NCI-H1417 treated with DMSO at 0.1 percent for 48 hours (cell line): Measurements from ENCODE around the gene BMP2.

Experiments used
- DNase-seq: peaks from one replicate; lab custom pipeline; 2025; lab: John Stamatoyannopoulos, UW

BMP2 gene

GRCh38 chr20:6767536-6768227 lies at the start of gene BMP2:
TSS of gene BMP2 (plus strand) at chr20:6767686. CDS start at chr20:6770127, 2,441 bp downstream.
- no peak for DNase-seq

DNA sequence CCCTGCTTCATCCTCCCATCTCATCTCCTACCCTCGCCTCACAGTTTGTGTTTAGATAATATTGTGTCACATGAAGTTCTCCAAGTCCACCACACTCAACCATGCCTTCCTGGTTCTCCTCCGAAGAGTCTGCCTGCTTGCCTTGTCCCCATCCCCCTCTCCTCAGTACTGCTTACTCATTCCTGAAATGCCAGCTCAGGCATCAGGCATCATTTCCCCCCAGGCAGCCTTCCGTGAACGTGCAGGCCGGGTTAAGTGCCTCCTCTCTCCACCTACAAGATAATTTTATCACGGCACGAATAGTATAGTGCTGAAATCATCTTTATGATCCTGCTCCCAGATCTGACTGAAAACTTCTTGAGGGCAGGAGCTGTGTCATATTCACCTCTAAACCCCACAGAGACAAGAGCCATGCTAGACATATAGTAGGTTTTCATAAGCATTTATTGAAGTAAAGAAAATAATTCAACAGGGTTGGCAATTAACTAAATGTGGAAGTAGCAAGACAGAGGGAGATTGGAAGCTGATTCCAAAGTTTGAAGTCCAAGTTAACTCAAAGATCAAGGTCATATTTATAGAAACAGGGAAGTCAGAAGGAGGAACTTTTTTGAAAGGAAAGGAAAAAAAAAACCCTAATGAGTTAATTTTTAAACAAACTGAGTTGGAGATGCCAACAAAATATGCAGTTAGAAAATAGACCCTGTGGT lies 48.7 kb upstream of the BMP2 start:
- DNase-seq = no peak

GRCh38 chr20:6719369-6719721 lies 48.1 kb upstream of the BMP2 start:
- DNase-seq = no peak

DNA sequence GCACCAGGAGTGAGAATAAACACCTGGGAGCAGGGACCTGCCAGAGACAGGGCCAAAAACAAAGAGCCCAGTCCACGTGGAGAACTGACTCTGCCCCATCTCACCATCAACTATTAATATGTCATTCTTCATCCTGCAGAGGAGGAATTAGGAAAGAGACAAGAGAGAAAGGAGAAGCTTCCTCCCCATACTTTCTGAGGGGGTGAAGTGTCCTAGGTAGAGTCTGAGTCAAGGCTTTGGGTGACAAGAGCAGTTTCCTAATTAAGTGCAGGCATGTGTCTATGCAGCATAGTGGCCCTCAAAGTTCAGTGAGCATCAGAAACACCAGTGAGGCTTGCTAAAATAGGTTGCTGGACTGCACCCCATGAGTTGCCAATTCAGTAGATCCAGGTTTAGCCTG lies 40.7 kb upstream of the BMP2 start:
- DNase-seq = no peak

DNA sequence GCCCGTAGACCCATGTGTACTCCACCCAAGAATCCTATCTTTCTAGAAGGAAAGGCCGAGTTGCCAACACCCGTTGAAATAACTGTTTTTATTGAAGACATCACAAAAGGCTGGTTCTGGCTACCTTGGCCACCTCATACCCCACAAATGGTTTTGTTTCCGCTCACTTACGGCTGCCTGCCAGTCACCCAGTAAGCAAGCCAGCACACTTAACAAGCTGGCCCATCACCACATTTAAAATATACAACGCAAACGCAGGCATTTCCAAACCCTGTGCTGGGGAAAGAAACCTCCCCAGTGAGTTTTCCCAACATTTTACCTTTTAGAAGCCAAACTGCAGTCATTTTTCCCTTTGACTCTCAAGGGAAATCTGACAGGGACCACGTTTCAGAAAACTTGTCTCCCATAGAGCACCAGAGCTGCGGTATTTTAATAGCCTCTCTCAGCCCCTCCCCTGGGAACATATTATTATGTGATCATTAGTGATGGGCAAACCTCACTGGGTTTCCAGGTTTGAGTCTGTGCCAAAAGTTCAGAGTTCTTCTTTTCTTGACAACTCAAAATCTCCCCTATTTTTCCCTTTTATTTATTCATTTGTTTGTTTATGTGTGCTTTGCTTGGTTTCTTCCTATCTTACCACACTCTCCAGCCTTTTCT lies 36.7 kb upstream of the BMP2 start:
- no peak for DNase-seq

GRCh38 chr20:6732001-6732447 lies 35.5 kb upstream of the BMP2 start:
- DNase-seq = no peak

DNA sequence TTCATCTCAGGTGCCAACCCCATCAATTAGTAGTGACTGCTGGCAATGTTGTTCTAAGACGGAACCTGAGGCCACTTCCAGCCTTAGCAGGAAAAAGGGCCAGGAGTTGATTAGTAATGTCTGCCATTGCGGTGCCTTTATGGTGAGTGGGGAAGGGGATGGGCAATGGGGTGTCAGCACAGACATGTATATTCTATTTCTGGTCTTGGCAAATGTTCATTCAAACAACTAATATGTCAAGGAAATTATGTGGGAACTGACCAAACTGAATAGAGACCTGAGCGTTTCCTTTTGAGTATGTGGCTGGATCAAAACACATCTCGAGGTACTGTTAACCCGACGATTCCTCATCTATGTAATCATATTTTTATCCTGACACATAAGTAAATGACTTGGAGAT lies 34.6 kb upstream of the BMP2 start:
- DNase-seq = no peak

GRCh38 chr20:6733965-6734364 lies 33.5 kb upstream of the BMP2 start:
- no peak for DNase-seq

GRCh38 chr20:6735942-6736845 lies 31.3 kb upstream of the BMP2 start:
- DNase-seq = no peak

GRCh38 chr20:6739406-6739805 lies 28.1 kb upstream of the BMP2 start:
- DNase-seq = no peak

- DNase-seq = no peak
Measured at GRCh38 chr20:6740096-6740495, 27.4 kb upstream of the BMP2 start.

GRCh38 chr20:6744180-6744579 lies 23.3 kb upstream of the BMP2 start:
- DNase-seq = no peak

DNA sequence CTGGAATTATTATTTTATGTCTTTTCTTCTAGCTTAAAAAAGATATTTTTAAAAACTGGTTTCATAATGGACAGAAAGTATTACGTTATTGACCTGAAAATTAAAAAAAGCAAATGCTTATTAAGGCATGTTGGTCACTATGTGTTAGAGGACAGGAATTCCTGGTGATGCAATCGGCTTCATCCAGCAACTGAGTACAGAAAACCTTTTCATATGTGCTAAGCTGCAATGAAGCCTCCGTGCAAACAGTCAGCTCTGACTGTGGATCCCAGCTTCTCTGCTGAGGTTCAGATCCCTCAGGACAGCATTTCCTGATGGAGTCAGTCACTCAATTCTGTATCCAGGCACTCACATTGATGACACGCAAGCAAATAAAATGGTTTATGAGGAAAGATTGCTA lies 22.7 kb upstream of the BMP2 start:
- DNase-seq = no peak

- no peak for DNase-seq
Measured at GRCh38 chr20:6746901-6747609, 20.4 kb upstream of the BMP2 start.

GRCh38 chr20:6750438-6750837 lies 17.0 kb upstream of the BMP2 start:
- DNase-seq = no peak

DNA sequence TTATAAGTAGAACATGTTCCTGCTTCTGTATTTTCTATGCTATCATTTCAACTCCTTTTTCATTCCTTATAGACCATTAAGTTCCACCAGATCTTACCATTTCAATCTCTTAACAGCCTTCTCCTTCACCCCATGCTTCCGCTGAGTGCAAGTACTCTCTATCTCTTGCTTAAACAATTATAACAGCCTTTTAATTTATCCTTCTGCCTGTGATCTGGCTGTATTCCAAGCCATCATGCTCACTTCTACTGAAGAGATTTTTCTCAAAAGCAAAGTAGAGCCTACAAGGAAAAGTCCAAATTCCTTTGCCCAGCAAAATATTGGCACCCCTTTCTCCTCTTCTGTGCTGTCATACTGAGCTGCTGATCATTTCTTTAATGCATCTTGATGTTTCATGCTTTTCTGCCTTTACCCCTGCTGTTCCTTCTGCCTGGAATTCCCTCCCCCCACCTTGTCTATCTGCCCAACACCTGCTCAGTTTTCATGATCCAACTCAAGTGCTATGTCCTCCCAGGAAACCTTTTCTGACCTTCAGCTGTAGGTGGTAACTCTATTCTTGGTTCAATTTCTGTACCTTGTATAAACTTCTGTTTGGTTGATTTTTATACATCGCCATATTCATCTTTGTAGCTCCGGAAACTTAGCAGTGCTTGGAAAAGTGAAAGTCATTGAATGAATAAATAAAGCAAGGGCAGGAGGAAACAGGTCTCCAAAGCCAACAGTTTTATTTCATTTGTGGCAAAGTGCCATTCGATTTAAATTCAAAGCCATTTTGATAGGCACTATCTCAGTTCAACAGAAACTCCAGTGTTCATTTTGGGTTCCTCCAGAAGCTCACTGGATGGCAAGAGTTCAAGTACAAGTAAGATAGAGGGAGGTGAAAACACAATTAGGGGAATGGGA lies 10.5 kb upstream of the BMP2 start:
- peak; percentile 17 for DNase-seq

DNA sequence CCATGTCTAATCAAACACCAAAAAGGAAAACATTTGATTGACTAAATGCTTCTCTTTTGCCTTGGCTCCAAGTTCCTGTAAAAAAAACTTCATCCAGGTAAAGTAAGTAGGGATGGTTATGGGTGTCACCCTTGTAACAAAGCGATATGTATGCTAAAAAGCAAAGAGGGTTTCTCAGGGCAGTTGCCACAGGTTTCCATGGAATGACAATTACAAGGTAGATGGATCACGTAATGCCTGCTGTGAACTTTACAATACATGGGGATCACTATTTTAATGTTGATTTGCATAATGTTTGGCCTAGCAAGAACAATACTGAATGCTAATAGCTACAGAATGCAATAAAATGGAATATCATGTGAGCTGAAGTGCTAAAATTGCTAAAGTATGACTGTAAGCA lies 2.9 kb upstream of the BMP2 start:
- no peak for DNase-seq

- peak; percentile 47 for DNase-seq
Measured at GRCh38 chr20:6765469-6766058, 1.9 kb upstream of the BMP2 start.

DNA sequence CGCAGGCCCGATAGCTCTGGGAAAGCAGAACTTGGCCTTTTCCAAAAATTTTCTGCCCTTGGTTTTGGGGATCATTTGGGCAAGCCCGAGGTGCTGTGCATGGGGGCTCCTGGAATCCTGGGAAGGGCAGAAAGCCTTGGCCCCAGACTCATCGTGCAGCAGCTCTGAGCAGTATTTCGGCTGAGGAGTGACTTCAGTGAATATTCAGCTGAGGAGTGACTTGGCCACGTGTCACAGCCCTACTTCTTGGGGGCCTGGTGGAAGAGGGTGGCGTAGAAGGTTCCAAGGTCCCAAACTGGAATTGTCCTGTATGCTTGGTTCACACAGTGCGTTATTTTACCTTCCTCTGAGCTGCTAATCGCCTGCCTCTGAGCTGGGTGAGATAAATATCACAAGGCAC lies 1.1 kb upstream of the BMP2 start:
- DNase-seq = no peak

DNA sequence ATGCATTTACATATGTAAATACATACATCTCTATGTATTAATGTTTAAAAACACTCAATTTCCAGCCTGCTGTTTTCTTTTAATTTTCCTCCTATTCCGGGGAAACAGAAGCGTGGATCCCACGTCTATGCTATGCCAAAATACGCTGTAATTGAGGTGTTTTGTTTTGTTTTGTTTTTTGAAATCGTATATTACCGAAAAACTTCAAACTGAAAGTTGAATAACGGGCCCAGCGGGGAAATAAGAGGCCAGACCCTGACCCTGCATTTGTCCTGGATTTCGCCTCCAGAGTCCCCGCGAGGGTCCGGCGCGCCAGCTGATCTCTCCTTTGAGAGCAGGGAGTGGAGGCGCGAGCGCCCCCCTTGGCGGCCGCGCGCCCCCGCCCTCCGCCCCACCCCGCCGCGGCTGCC lies 355 bp upstream of the BMP2 start:
- DNase-seq = no peak
